Endothelial cell of umbilical vein (primary cell): ENCODE measurements around the gene FSTL4. TPM values are rescaled to one million over a fixed set of nuclear protein-coding genes. Genes with fewer than 3 reads are reported as not detected.

Experiments
- BruUV-seq: library from RNA; stranded (reverse); fragments of 400-500 nt; replicated peaks from 2 replicates; lab custom pipeline; 2021; lab: Mats Ljungman, UMichigan
- CTCF ChIA-PET: fragments of 300-600, 350-600 bp; sonication (Branson Sonifier 250); formaldehyde crosslinking; loops from one replicate; lab custom pipeline; 2021; ENCODE audit warnings: antibody characterized with exemption, inconsistent platforms; lab: Charles Lee
- POLR2A ChIA-PET: fragments of 300-600, 350-600 bp; sonication (Branson Sonifier 250); formaldehyde crosslinking; loops from one replicate; lab custom pipeline; 2021; ENCODE audit warnings: antibody characterized with exemption, inconsistent platforms; lab: Charles Lee
- DNase-seq: peaks from one replicate; pipeline ENCODE4 v3.0.0-alpha.2; 2011; ENCODE audit warnings: low read depth, low spot score
- FAIRE-seq: peaks from 2 replicates; lab custom pipeline; 2011; peaks lifted over from hg19 to GRCh38; lab: Jason Lieb, UNC
- H2AFZ ChIP-seq: 2 replicates; pipeline ENCODE4 v1.6.0; 2012; ENCODE audit warnings: low read depth, low read length, control low read depth, inconsistent platforms
- H3K27ac ChIP-seq: 2 replicates; pipeline ENCODE4 v1.5.1; 2011; ENCODE audit warnings: low read depth, mild to moderate bottlenecking, control low read depth, low read length, moderate library complexity; ENCODE audit not compliant: insufficient read depth
- H3K27me3 ChIP-seq, 2 experiments: 2 replicates each; pipeline versions ENCODE4 v1.6.0 to v1.6.1; 2011; ENCODE audit warnings: low read length in 2 of 2, mixed read lengths in 1 of 2; ENCODE audit not compliant: control insufficient read depth in 2 of 2, insufficient read depth in 2 of 2
- H3K36me3 ChIP-seq, 2 experiments: 2 replicates in 1 of 2; 3 replicates in 1 of 2; pipeline ENCODE4 v1.5.1; 2011; ENCODE audit warnings: low read length in 2 of 2, mild to moderate bottlenecking in 1 of 2, moderate library complexity in 1 of 2; ENCODE audit not compliant: control insufficient read depth in 2 of 2, insufficient read depth in 2 of 2; ENCODE audit errors: extremely low read depth in 1 of 2
- H3K4me1 ChIP-seq: 3 replicates; pipeline ENCODE4 v1.5.1; 2011; ENCODE audit warnings: mild to moderate bottlenecking, low read length; ENCODE audit not compliant: control insufficient read depth, insufficient read depth; ENCODE audit errors: extremely low read depth
- H3K4me2 ChIP-seq: 2 replicates; pipeline ENCODE4 v1.6.1; 2011; ENCODE audit warnings: low read length, control low read depth, mixed read lengths; ENCODE audit not compliant: insufficient read depth
- H3K4me3 ChIP-seq, 3 experiments: fragments of 200-600 bp in 1 of 3; sonication (generic), shearing (Covaris generic) in 1 of 3; replicated peaks in 1 of 3; 2 replicates each; pipeline ENCODE4 v1.5.1; 2011 to 2016; ENCODE audit warnings: control low read depth in 3 of 3, low read length in 3 of 3, mild to moderate bottlenecking in 2 of 3, inconsistent platforms in 1 of 3, low read depth in 1 of 3, moderate library complexity in 1 of 3; ENCODE audit not compliant: insufficient read depth in 1 of 3
- H3K79me2 ChIP-seq: 2 replicates; pipeline ENCODE4 v1.6.0; 2012; ENCODE audit warnings: low read length, inconsistent platforms; ENCODE audit not compliant: control insufficient read depth, insufficient read depth
- H3K9ac ChIP-seq: replicated peaks from 2 replicates; pipeline ENCODE3; 2011; ENCODE audit warnings: low read length, control low read depth; ENCODE audit not compliant: insufficient read depth; ENCODE audit errors: extremely low read depth
- H3K9me1 ChIP-seq: replicated peaks from 3 replicates; pipeline ENCODE4 v1.6.0; 2011; ENCODE audit warnings: mild to moderate bottlenecking, low read length; ENCODE audit not compliant: control insufficient read depth, insufficient read depth; ENCODE audit errors: extremely low read depth
- H3K9me3 ChIP-seq: replicated peaks from 2 replicates; pipeline ENCODE4 v1.5.1; 2012; ENCODE audit warnings: low read length, inconsistent platforms; ENCODE audit not compliant: control insufficient read depth, insufficient read depth
- H4K20me1 ChIP-seq: replicated peaks from 2 replicates; pipeline ENCODE3; 2011; ENCODE audit warnings: mild to moderate bottlenecking, low read length; ENCODE audit not compliant: control insufficient read depth, insufficient read depth; ENCODE audit errors: extremely low read depth
- EZH2 ChIP-seq: IDR thresholded peaks from 2 replicates; pipeline ENCODE4 v1.6.1; 2012; ENCODE audit warnings: borderline replicate concordance, low read depth, mild to moderate bottlenecking, moderate library complexity, low read length, inconsistent platforms; ENCODE audit not compliant: severe bottlenecking
- FOS ChIP-seq: IDR thresholded peaks from 2 replicates; pipeline ENCODE4 v1.6.1; 2011; ENCODE audit warnings: mild to moderate bottlenecking, low read length, moderate library complexity, borderline replicate concordance; ENCODE audit not compliant: insufficient read depth
- GATA2 ChIP-seq: IDR thresholded peaks from 2 replicates; pipeline ENCODE4 v1.7.0; 2011; ENCODE audit warnings: low read depth, mild to moderate bottlenecking, moderate library complexity, mixed read lengths, low read length; ENCODE audit not compliant: insufficient read length, insufficient read depth
- JUN ChIP-seq: IDR thresholded peaks from 2 replicates; pipeline ENCODE4 v1.6.1; 2011; ENCODE audit warnings: borderline replicate concordance, low read depth; ENCODE audit not compliant: insufficient read length, insufficient read depth
- MYC ChIP-seq: IDR thresholded peaks from one replicate; pipeline ENCODE4 v1.6.1; 2011; ENCODE audit warnings: mild to moderate bottlenecking, low read depth, low read length
- POLR2A ChIP-seq: IDR thresholded peaks from 2 replicates; pipeline ENCODE4 v1.6.1; 2012; ENCODE audit warnings: low read depth, mild to moderate bottlenecking, control low read depth, low read length
- POLR2AphosphoS5 ChIP-seq: IDR thresholded peaks from 2 replicates; pipeline ENCODE4 v1.6.1; 2012; ENCODE audit warnings: low read depth, mild to moderate bottlenecking, control low read depth, low read length, moderate library complexity; ENCODE audit not compliant: insufficient read depth
- dilution Hi-C: fragments of 300-500 bp; cut with MboI; formaldehyde crosslinking; loops from one replicate; pipeline ENCODE4 v1.15.0; 2019; ENCODE audit warnings: low sequenced_read_pairs; ENCODE audit not compliant: extremely low pct_ligation_motif_present
- intact Hi-C: fragments of 100-400 bp; cut with micrococcal nuclease; formaldehyde crosslinking; loops from one replicate; pipeline ENCODE4 v1.10.0; 2022
- polyA plus RNA-seq, 4 experiments: library from polyadenylated mRNA; depleted of rRNA in 3 of 4; stranded (reverse) in 3 of 4; unstranded in 1 of 4; fragments of >200 nt; gene quantifications; 2 replicates each; pipeline versions ENCODE4 v1.2.1 to v1.2.3, GENCODE V29; 2011 to 2012; ENCODE audit warnings: missing spikeins in 1 of 4
- total RNA-seq: library from RNA; stranded (reverse); gene quantifications from 2 replicates; pipeline ENCODE4 v1.2.3, GENCODE V29; 2021
- TF ChIP-seq, protein P1 (sequence below): IDR thresholded peaks from 2 replicates; pipeline ENCODE4 v1.6.1; 2011; ENCODE audit not compliant: insufficient read depth, insufficient read length
- TF ChIP-seq, protein P2 (sequence below), 2 donors: IDR thresholded peaks; 1 replicate in 1 of 2; 2 replicates in 1 of 2; pipeline ENCODE4 v1.5.1; 2011; ENCODE audit warnings: low read length in 2 of 2, mild to moderate bottlenecking in 2 of 2, moderate library complexity in 2 of 2, control low read depth in 1 of 2, inconsistent platforms in 1 of 2, low read depth in 1 of 2; ENCODE audit not compliant: insufficient read depth in 1 of 2; ENCODE audit errors: extremely low read depth in 1 of 2

Gene FSTL4
- total and polyA plus RNA-seq, 2 donors (not counting 3 experiments of a cell fraction or from before 2014, with no cell fraction given), result 0.18 TPM; not detected in 1

DNA sequence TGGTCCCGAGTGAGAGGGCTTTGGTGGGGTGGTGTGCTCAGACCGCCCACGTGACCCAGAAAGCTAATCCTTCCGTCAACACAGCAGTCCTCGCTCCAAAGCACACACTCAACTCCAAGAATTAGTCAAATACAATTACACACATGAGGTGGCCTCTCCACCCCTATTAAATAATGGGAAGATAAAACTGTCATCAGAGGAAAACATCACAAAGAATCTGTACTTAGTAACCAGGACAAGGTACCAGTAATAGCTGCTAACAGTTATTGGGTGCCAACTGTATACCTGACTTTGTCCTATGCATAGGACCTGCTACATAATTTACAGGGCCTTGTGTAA is 337.8 kb downstream of the FSTL4 start:
- H3K9ac ChIP-seq, result no peak overlapping the region
- H4K20me1 ChIP-seq, result no peaks in the 10 kb centered on the region
- H2AFZ ChIP-seq, result no peak overlapping the region
- BruUV-seq, result no TSS peak
- no peak for FAIRE-seq
- ChIA-PET POLR2A (no interaction called here), CTCF (interaction anchor here (2.1 kb wide), 1 partner anchor 27 kb away, joined by 10 read pairs; no protein-coding TSS in a partner anchor)
- no peaks in the 10 kb centered on the region for H3K79me2 ChIP-seq
- H3K9me1 ChIP-seq, result no peaks in the 10 kb centered on the region
- H3K9me3 ChIP-seq, result no peaks in the 10 kb centered on the region
- no peak for DNase-seq
- H3K4me3 ChIP-seq, result no peak overlapping the region
- dilution Hi-C loops, result no loop called here
- intact Hi-C loops, result no loop called here
- H3K4me1 ChIP-seq, result no peaks in the 10 kb centered on the region
- H3K27me3 ChIP-seq, result no peaks in the 10 kb centered on the region
- no peak overlapping the region for H3K4me2 ChIP-seq
- no peak overlapping the region for H3K27ac ChIP-seq
- TF ChIP-seq POLR2A (no peak), FOS (no peak), POLR2AphosphoS5 (no peak), JUN (no peak), GATA2 (no peak), EZH2 (no peak), MYC (no peak)
- TF ChIP-seq, protein P1, sequence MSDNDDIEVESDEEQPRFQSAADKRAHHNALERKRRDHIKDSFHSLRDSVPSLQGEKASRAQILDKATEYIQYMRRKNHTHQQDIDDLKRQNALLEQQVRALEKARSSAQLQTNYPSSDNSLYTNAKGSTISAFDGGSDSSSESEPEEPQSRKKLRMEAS, result no peak
- TF ChIP-seq, protein P2, sequence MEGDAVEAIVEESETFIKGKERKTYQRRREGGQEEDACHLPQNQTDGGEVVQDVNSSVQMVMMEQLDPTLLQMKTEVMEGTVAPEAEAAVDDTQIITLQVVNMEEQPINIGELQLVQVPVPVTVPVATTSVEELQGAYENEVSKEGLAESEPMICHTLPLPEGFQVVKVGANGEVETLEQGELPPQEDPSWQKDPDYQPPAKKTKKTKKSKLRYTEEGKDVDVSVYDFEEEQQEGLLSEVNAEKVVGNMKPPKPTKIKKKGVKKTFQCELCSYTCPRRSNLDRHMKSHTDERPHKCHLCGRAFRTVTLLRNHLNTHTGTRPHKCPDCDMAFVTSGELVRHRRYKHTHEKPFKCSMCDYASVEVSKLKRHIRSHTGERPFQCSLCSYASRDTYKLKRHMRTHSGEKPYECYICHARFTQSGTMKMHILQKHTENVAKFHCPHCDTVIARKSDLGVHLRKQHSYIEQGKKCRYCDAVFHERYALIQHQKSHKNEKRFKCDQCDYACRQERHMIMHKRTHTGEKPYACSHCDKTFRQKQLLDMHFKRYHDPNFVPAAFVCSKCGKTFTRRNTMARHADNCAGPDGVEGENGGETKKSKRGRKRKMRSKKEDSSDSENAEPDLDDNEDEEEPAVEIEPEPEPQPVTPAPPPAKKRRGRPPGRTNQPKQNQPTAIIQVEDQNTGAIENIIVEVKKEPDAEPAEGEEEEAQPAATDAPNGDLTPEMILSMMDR (IDR thresholded peaks at IDR 0.05; ENCODE audit: extremely low read depth in 1 of 2, insufficient read depth in 1 of 2, low read depth in 1 of 2, low read length in 2 of 2), result no peak
- H3K36me3 ChIP-seq, result no peaks in the 10 kb centered on the region
